Mesodermal cell (in vitro differentiated cells): Measurements from ENCODE around the gene CDK10.

Experiments used
- H3K27ac ChIP-seq: 2 replicates; pipeline ENCODE4 v1.7.0; 2013; ENCODE audit warnings: mild to moderate bottlenecking, low read depth, low read length, moderate library complexity; ENCODE audit not compliant: severe bottlenecking
- H3K36me3 ChIP-seq: 2 replicates; pipeline ENCODE4 v1.7.1; 2013; ENCODE audit warnings: mild to moderate bottlenecking, low read length, moderate library complexity; ENCODE audit not compliant: control insufficient read depth, insufficient read depth
- H3K4me1 ChIP-seq: one replicate; pipeline ENCODE4 v1.7.1; 2013; ENCODE audit warnings: mild to moderate bottlenecking, low read length; ENCODE audit not compliant: insufficient read depth, control insufficient read depth, poor library complexity, severe bottlenecking
- H3K4me3 ChIP-seq: 2 replicates; pipeline ENCODE4 v1.7.0; 2013; ENCODE audit warnings: low read length, control low read depth, mild to moderate bottlenecking; ENCODE audit not compliant: insufficient read depth, poor library complexity, severe bottlenecking; ENCODE audit errors: extremely low read depth
- H3K9me3 ChIP-seq: 2 replicates; pipeline ENCODE4 v1.7.1; 2013; ENCODE audit warnings: mild to moderate bottlenecking, low read length, moderate library complexity; ENCODE audit not compliant: control insufficient read depth
- WGBS, 2 experiments: methylation state at CpG; one replicate each; pipeline ENCODE4 v1.1.5; 2013; ENCODE audit warnings: missing lambda C conversion rate in 2 of 2; ENCODE audit not compliant: insufficient coverage in 2 of 2; 5-methylcytosine and 5-hydroxymethylcytosine counted together

The CDK10 gene

DNA sequence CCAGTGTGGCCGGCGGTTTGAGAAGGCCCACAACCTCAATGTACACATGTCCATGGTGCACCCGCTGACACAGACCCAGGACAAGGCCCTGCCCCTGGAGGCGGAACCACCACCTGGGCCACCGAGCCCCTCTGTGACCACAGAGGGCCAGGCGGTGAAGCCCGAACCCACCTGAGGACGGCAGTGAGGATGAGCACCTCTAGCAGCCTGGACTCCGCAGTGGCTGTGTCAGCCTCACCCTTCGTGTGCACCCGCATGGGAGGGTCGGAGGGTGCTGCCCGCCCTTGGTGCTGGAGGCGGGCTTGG lies 51.5 kb downstream of the CDK10 start:
- 97 to 98% methylated on average over 12 to 13 of the region's 14 CpGs for WGBS, 2 experiments
- peaks cover 93% of the 10 kb centered on the region for H3K36me3 ChIP-seq
- no peaks in the 10 kb centered on the region for H3K4me1 ChIP-seq
- H3K9me3 ChIP-seq, result no peaks in the 10 kb centered on the region
- H3K27ac ChIP-seq, result no peak overlapping the region
- no peak overlapping the region for H3K4me3 ChIP-seq

DNA sequence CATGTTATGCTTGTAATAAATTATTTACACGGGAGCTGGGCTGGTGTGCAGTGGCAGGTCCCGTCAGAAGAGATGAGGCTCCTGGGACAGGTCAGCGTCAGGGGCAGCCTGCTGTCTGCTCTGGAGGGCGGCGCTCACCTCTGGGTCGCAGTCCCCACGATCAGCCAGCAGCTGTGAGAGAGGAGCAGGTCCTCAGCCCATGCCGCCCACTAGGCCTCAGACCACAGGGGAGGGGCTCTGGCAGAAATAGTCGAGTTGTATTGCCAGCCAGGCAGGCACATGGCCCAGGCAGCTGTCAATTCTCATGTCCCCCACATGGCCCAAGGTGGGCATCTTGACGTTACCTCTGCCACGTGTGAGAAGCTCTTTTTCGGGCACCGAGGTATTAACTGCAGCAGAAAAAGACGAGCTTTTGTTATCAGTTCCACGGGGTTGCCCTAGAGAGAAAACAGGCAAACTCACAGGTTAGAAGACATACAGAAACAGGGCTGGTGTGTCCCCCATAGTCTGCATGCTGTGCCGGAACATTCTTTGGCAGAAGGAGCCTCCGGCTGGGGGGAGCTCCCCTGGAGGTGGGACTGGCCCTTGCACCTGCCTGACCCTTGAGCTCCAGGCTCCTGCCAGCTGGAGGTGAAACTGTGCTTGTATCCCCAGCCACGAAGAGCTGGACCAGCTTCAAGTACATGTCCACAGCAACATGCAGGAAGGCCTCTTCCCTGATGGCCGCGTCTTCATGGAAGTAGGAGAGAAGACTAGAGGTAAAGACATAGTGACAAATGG lies 52.2 kb downstream of the CDK10 start:
- Histone ChIP-seq H3K9me3 (no peaks in the 10 kb centered on the region), H3K36me3 (peaks cover 92% of the 10 kb centered on the region), H3K4me1 (no peaks in the 10 kb centered on the region), H3K4me3 (no peak overlapping the region), H3K27ac (no peak overlapping the region)
- 92 to 96% methylated on average over 20 of the region's 20 CpGs for WGBS, 2 experiments

DNA sequence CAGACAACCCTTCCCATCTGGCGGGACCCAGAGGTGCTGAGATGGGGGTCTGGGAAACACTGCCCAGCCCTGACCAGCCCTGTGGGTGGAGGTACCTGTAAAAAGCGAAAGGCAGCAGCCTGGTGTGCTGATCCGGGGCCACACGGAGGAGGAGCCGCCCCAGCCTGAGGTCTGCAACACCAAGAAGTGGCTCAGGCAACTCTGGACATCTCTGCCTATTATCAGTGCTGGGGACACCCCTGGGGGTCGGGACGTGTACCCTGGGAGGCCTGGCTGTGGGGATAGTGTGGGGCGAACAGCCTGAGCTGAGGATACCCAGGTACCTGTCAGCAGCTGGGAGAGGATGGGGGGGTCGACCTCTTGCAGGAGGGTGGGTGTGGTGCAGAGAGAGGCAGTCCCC lies 52.9 kb downstream of the CDK10 start:
- Histone ChIP-seq H3K27ac (no peak overlapping the region), H3K4me1 (no peaks in the 10 kb centered on the region), H3K36me3 (peaks cover 92% of the 10 kb centered on the region), H3K4me3 (no peak overlapping the region), H3K9me3 (no peaks in the 10 kb centered on the region)
- 91% methylated on average over 7 to 9 of the region's 9 CpGs for WGBS, 2 experiments

DNA sequence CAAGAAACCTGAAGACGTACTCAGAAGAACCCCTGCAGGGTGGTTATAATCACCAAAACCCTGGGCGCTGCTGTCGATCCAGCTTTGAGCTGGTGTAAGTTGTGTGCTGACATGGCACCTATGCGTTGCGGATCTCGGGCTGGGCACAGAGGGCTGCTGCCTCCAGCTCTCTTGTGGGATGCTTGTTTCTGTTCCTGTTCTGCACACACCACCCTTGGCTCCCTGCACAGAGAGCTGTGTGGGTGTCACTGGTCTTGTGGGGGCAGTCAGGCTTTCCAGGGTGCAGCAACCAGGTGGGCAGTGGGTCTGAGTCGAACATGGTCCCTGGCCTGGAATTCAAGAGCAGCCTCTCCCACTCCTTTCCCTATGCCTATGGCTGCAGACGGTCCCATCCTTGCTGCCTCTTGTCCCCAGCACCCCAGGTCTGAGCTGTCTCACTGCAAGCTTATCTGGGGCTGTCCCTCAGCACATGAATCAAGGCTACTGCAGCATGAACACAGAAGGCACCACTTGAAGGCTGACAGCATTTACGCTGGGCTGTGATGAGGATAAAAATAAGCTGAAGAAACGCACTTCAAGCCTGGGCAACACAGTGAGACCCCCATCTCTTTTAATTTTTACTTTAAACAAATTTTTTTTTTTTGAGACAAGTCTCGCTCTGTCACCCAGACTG lies 55.0 kb downstream of the CDK10 start:
- Histone ChIP-seq H3K4me3 (no peak overlapping the region), H3K27ac (no peak overlapping the region), H3K4me1 (no peaks in the 10 kb centered on the region), H3K36me3 (peaks cover 87% of the 10 kb centered on the region), H3K9me3 (no peaks in the 10 kb centered on the region)
- WGBS, 2 experiments, result 94% methylated on average over 7 to 10 of the region's 11 CpGs

DNA sequence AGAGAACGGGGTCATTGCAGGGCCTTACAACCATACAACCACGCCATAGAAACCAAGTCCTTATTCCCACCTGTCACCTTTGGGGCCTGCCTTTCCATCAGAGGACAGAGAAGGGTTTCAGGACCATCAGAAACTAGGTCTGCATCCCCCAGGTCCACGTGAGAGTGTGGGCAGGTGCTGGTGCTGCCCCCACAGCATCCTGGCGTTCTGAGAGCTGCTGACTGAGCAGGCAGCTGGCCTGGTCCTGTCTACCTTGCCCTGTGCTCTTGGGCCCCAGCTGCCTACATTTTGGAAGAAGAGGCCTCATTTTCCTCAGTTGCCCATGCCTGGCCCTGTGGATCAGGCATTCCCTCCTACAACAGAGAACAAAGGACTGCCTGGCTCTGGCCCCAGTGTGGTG lies 56.5 kb downstream of the CDK10 start:
- H3K36me3 ChIP-seq, result peaks cover 86% of the 10 kb centered on the region
- no peaks in the 10 kb centered on the region for H3K4me1 ChIP-seq
- H3K9me3 ChIP-seq, result no peaks in the 10 kb centered on the region
- 96 to 100% methylated on average over 2 to 3 of the region's 4 CpGs for WGBS, 2 experiments
- no peak overlapping the region for H3K4me3 ChIP-seq
- H3K27ac ChIP-seq, result no peak overlapping the region

DNA sequence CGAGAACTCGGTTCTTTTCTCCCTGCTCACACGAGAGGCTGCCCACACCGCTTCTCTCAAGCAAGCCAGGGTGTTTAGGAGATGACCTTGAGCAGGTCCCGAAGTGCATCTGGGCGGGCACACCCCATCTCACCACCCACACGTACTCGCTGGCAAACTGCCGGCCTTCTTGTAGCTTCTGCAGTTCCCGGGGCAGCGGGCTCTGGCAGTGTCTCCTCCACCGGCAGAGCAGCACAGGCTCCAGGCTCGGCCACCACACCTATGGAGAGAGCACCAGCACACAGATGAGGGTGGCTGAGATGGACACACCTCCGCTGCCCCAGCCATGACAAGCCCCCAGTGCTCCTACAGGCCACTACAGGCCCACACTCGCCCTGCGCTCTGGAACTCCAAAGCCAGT lies 58.3 kb downstream of the CDK10 start:
- 98% methylated on average over 10 to 12 of the region's 16 CpGs for WGBS, 2 experiments
- H3K9me3 ChIP-seq, result no peaks in the 10 kb centered on the region

More for the DNA sequence above, 58.3 kb downstream of the CDK10 start:
- peaks cover 84% of the 10 kb centered on the region for H3K36me3 ChIP-seq
- H3K4me1 ChIP-seq, result no peaks in the 10 kb centered on the region
- no peak overlapping the region for H3K4me3 ChIP-seq
- no peak overlapping the region for H3K27ac ChIP-seq
